Caki2 (cell line): ENCODE data around the gene ZNF367. TPM values are rescaled to one million over a fixed set of nuclear protein-coding genes. Genes with fewer than 3 reads are reported as not detected.

ENCODE experiments used
- DNase-seq: peaks from one replicate; pipeline ENCODE4 v3.0.0-alpha.2; 2015; ENCODE audit warnings: low read depth
- in situ Hi-C: cut with HindIII; loops from 2 replicates; pipeline ENCODE4 v1.10.0; 2016; ENCODE audit warnings: low sequenced_read_pairs, low pct_unique_long_range_greater_than_20kb, mixed read lengths
- total RNA-seq: library from RNA; depleted of rRNA; stranded (reverse); fragments of >200 nt; shearing (Covaris generic); gene quantifications from 2 replicates; pipeline ENCODE4 v1.2.3, GENCODE V29; 2014; ENCODE audit warnings: low replicate concordance

ZNF367 gene
- total RNA-seq, 1 experiment from 2014 or later, result 22.4 TPM

DNA sequence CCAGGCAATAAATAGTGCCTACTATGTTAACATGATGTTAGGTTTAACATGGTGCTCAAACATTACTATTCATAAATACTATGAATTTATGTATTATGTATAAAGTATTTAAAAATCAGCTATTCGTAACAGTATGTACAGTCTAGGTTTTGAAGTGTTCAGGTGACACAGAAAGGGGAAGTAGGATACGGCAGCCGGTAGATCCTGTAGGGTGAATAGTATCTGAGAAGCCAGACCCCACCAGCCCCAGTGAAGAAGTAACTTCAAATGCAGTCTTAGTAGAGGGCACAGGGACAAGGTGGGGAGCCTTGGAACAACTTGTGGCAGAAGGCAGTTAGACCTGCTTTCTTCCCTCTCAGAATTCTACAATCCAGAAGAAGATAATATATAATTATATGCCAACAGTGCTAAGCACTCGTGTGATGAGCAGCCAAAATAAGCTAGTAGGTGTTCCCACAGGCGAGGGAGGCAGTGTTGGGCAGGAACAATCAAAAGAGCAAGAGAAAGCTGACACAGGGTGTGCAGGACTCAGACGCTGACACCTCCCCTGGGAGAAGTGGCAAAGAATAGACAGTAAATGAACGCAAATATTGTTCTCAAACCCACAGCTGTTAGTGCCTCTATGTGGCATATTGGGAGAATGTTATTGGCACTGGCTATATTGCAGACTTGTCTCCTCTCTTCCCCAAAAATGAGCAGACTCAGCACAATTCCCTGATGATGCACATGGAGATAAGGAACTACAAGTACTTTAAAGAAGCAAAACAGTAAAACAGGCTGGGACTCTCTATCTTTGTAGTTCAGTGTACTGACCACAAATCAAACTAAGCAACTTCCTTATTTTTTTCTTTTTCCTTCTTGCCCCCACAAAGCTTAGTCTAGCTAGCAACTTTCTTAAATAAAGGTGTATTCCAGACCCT lies 4.6 kb downstream of the ZNF367 start:
- in situ Hi-C loops, result no loop called here
- DNase-seq, result no peak

DNA sequence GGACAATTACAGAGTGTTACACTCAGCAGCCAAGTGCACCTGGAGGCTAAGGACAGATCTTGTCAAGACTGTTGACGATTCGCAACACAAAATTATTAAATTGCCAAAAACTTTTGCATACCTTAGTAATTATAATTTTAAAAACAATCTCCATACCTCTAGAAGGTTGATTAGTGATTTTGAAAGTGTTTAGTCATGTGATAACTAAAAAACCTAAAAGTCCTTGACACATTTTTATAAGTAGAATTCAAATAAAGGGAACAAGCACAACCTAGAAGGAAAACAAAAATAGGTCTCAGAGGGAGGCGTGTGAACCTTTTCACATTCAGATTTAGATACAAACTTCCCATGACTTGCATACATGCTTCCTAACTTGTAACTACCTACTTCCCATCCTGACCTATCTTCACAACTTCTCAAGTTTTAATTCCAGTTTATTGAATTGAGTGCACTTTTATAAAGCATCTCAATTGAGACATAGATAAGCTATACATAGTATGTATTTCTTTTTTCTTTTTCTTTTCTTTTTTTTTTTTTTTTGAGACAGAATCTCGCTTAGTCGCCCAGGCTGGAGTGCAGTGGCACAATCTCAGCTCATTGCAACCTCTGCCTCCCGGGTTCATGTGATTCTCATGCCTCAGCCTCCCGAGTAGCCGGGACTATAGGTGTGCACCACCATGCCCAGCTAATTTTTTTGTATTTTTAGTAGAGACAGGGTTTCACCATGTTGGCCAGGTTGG lies 5.8 kb downstream of the ZNF367 start:
- in situ Hi-C loops, result no loop called here

DNA sequence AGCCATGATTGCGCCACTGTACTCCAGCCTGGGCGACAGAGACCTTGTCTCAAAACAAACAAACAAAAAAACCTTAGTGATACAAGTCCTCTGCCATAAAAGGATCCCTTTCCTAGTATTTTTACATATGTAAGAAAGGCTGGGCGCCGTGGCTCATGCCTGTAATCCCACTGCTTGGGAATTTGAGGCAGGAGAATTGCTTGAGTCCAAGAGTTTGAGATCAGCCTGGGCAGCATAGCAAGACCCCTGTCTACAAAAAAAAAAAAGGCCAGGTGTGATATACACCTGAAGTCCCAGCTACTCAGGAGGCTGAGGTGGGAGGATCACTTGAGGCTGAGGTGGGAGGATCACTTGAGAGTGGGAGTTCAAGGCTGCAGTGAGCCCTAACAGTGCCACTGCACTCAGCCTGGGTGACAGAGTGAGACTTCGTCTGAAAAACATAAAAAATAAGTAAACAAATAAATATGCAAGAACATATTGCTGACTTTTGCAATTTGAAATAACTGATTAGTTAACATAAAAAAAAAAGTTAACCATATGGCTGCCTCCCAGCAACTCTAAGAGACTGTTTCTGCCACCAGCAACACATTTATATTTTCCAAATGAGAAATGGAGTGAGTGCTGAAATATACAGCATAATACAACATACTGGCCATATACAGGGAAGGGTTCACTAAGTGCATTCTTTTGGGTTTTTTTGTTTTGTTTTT lies 6.9 kb downstream of the ZNF367 start:
- in situ Hi-C loops, result no loop called here
- no peak for DNase-seq

More for the DNA sequence above, 5.8 kb downstream of the ZNF367 start:
- DNase-seq, result no peak

DNA sequence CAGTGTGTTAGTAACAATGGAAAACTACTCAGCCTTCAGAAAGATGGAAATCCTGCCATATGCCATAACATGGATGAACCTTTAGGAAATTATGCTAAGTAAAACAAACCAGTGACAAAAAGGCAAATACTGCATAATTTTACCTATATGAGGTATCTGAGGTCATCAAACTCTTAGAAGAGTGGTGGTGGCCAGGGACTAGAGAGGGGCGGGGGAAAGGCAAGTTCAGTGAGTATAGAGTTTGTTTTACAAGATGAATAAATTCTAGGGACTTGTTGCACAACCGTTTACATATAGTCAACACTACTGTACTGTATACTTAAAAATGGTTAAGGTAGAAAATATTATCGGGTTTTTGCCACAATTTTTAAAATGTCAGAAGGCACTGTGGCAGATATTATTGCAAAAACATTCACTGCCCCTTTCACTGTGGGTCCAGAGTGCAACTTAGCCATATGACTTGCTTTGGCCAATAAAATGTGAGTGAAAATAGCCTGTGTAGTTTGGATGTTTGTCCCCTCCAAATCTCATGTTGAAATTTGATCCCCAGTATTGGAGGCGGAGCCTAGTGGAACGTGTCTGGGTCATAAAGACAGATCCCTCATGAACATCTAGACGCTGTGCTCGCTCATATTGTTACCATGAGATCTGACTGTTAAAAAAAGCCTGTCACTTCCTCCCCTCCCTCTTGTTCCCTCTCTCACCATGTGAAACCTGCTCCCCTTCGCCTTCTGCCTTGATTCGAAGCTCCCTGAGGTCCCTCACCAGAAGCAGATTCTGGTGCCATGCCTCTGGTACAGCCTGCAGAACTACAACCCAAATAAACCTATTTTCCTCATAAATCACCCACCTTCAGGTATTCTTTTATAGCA lies 9.5 kb downstream of the ZNF367 start:
- in situ Hi-C loops, result no loop called here
- DNase-seq, result no peak

DNA sequence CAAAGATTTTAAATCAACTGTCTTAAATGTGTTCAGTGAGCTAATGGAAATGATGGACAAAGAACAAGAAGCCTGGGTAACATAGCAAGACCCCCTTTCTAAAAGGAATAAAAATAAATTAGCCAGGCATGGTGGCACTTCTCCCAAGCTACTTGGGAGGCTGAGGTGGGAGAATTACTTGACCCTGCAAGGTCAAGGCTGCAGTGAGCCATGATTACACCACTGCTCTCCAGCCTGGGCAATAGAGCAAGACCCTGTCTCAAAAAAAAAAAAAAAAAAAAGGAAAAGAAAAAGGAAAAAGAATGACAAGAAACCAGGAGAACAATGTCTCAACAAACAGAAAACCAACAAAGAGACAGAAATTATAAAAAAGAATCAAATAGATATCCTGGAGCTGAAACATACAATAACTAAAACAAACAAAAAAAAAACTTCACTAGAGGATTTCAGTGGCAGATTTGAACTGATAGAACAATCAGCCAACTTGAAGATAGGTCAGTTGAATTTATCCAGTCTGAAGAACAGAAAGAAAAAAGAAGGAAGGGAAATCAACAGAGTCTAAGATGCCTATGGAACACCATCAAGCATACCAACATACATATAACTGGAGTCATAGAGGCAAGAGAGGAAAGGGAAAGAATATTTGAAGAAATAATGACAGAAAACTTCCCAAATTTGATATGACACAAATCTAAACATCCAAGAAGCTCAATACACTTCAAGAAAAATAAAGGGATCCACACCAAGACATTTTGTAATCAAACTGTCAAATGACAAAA lies 17.8 kb downstream of the ZNF367 start:
- in situ Hi-C loops, result no loop called here
- DNase-seq, result no peak

DNA sequence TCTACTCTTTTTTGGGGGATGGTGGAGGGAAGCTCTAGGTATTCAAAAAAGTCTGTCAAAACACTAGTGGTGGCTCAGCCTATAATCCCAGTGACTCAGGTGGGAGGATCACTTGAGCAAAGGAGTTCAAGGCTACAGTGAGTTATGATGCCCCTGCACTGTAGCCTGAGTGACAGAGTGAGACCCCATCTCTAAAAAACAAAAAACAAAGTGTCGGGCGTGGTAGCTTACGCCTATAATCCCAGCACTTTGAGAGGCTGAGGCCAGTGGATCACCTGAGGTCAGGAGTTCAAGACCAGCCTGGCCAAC lies 18.9 kb downstream of the ZNF367 start:
- in situ Hi-C loops, result no loop called here

DNA sequence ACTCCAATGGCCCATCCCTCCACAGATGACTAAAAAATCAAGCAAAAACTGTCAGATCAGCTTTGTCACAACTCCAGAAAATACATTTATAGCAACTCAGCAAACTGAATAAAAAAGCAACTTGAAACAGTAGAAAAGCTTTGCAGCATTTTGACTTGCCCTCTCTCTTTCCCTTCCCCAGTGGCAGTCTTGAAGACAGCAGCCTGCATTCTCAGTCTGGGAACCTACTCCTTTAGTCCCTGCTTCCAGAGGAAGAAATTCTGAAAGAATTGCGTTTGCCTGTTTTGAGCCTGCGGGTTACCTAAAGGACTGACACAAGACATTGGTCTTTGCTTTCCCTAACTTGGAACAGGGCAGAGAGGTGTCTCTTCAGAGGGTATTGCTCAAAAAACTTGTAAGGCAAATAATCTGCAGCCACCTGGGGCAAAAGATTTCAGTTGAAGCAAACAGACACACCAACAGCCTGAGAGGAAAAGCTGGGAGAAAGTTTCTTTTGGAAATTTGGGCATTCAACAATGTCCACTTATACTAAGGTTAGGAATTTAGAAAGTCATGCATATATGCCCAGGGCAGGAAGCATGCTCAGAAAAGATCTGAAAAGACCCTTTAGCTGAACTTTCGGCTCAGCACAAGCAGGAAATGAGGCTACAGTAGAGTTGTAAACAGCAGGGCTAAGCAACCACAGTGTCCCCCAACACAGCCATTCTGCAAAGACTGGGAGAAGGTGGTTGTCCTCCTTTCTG lies 19.4 kb downstream of the ZNF367 start:
- DNase-seq, result no peak
- in situ Hi-C loops, result no loop called here

More for the DNA sequence above, 18.9 kb downstream of the ZNF367 start:
- no peak for DNase-seq

DNA sequence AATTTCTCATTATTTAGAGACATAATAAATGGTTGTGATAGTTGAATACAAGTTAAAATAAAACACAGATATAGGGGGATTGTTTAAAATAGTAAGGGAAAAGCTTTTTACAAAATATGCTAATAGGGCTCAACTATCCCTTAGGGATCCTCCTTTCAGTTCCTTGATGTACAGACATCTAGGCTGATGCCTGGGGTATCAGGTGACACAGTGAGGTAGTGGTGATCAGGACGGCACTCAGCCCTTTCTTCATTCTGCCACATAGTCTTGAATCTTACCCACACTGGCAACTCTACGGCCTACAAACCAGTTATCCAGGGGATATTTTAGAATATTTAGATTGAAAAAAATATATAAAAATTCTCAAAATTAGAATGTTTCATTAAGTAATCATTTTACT lies 22.2 kb downstream of the ZNF367 start:
- in situ Hi-C loops, result no loop called here
- DNase-seq, result no peak

DNA sequence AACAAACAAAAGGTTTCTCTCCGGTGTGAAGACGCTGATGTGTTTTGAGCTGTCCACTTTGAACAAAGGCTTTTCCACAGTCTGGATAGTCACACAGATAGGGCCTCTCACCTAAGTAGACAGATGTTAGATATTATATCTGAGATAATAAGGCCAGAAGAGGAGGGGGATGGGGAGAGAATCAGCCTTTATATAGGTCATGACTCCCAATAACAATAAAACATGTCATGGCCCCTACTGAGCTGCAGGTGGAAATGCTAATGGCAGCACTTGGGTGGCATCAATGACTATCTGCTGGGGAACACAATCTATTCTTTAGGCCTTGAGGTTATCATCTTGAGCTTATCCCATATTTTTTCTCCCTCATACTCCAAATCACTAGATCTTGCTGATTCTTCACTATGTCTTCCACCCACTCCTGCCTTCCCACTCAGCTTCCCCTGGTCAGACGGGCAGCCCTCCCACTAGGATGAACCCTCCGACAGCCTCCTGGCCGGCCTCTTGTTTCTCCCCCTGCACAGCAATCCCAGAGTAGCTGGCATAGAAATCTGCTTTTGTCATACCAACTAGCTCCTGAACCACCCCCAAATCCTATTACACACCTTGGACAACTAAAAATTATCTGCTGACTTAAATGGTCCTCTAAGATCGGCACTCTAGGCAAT lies 23.2 kb downstream of the ZNF367 start:
- in situ Hi-C loops, result no loop called here

DNA sequence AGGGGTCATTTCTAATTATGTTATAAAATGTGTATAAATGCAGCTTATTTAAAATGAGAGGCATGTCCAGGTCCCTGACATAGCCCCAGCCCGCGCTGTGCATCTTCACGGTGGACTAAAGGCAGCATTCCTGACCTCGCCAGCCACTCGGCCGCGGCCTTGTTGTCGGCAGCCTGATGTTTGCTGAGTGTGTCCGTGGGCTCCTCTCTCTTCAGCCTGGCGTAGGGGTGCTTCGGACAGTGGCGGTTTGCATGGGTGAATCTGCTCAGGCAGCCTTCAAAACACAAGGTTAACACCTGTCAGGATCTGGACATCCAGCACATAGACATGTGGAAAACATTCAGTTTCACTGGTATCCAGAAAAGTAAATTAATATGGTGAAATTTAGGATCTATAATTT lies 25.9 kb downstream of the ZNF367 start:
- in situ Hi-C loops, result no loop called here
- no peak for DNase-seq

More for the DNA sequence above, 23.2 kb downstream of the ZNF367 start:
- no peak for DNase-seq

DNA sequence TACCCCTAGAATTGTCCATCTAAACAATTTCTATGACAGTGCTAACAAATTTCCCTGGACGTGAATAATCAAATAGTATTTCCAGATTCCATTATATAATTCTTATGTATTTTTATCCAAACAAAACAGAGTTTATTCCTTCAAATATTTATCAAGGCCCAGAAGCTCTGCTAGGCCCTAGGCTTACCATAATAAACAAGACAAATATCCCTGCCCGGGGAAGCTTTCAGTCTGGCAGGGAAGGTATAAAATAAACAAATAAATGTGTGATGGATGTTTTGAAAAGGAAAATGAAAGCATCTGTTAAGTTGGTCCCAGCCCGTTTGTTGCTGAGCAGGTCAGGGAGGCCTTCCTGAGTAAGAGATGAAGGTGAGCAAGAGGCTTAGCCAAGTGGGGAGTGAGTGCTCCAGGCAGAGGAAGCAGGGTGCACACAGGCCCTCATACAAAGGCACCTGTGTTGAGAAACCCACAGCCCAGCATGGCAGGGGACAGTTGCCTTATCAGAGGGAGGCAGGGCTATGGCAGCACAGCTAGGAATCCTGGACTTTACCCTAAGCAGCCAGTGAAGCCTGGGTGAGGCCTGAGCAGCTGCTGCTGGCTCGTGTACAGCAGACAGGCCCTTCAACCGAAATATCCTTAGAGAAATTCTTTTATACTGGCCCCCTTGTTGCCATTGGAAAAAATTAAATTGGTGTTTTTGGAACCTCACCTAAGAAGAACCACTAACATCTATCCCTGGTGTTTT lies 27.0 kb downstream of the ZNF367 start:
- no peak for DNase-seq
- in situ Hi-C loops, result no loop called here

DNA sequence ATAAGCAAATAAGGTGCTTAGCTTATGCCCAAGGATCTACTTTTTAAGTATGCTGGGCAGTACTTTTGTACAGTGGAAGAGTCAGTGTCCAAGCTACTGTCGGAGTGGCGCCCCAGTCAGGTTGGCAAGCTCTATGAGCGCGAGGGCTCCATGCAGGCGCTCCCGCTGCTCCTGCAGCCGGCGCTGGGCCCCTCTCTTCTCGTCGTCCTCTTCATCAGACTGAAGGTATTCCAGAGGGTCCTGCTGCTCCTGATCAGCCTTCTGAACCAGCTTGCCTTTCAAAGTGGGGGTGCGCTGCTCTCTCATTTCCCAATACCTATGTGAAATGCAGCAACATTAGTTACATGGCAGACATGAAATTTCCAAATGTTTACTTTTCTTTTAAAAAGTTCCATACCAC lies 30.0 kb downstream of the ZNF367 start:
- no peak for DNase-seq
- in situ Hi-C loops, result no loop called here

DNA sequence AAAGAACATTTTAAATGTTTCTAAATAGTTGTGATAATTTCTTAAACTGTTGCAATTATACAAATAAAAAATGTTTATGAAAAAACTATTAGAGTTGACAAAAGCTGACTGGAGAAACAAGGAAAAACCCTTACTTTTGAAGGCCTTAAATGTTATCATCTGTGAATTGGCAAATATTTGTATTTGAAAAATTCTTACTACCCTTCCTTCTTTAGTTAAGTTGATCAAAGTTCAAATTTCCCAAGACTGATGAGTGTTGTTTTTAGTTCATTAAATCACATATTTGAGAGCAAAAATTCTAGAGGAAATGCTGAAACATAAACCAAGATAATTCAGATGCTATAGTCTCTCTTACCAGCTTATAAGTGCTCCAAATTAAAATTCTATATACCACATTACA lies 32.0 kb downstream of the ZNF367 start:
- in situ Hi-C loops, result no loop called here
- DNase-seq, result no peak

DNA sequence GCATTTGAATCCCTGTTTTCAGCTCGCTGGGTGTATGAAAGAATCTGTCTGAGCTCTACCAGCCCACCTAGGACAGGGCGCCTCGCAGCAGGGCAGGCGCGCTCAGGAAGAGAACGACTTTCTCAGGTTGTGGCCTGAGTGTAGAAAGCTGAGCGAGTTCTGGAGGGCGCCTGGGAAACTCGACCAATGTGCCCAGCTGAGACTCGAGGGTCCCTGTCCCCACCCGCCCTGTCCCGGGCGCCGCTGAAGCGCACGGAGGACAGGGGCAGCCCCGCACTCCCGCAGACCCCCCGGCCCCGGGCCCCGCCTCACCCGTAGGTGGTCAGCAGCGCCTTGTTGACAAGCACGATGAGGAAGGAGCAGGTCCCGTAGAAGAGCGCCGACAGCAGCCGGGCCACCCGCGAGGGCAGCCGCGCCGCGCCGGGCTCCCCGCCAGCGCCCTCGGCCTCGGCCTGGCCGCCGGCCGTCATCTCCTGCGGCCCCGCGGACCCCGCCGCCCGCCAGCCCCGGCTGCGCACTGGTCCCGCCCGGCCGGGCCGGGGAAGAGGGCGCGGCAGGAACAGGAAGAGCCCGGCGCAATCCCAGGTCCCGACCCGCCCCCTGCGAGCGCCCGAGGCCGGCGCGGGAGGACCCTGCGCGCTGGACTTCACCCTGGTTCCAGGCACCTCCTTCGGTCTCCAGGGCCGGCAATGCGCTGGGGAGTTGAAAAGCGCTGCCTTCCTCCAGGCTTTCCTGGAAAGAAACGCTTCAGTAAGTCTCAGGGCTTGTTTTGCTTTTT lies 34.8 kb downstream of the ZNF367 start, which contains the start of gene SLC35D2:
Gene SLC35D2 (minus strand): TSS at position 547 of the 778 bp plus-strand sequence. CDS start 77 bp downstream, at position 470.
- DNase-seq, result peak; percentile 62
- in situ Hi-C loops, result no loop called here

DNA sequence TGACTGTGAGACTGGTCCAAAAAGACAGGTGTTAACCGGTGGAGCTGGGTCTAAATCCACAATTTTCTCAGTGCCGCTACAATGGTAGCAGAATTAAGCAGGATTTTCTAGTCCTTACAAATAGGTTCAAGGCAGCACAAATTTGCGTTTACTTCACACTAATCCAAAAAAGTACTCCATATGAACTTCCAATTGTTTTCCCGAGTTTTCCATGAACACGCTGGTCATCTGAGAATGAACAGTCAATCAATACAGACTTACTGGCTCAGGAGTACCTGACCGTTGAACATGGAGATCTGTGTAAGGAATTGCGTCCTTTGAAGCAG lies 35.4 kb downstream of the ZNF367 start:
- DNase-seq, result no peak
- in situ Hi-C loops, result no loop called here
